GM12878 (cell line): Measurements from ENCODE around the gene B4GALT5.

Experiments used
- CEBPB ChIP-seq, 2 experiments: fragments of 150-350 bp in 1 of 2; IDR thresholded peaks; 2 replicates each; pipeline ENCODE4 v1.6.1; 2012 to 2014; ENCODE audit warnings: low read depth in 2 of 2, low read length in 2 of 2, borderline replicate concordance in 1 of 2, inconsistent platforms in 1 of 2
- CHD2 ChIP-seq: IDR thresholded peaks from 2 replicates; pipeline ENCODE4 v1.6.1; 2011; ENCODE audit warnings: low read depth, low read length, improper control_type of control experiment, borderline replicate concordance
- EP300 ChIP-seq, 2 experiments: fragments of 150-350 bp in 1 of 2; IDR thresholded peaks; 2 replicates each; pipeline ENCODE4 v1.6.1; 2011 to 2012; ENCODE audit warnings: low read depth in 2 of 2, low read length in 2 of 2, borderline replicate concordance in 1 of 2, improper control_type of control experiment in 1 of 2, inconsistent platforms in 1 of 2; ENCODE audit not compliant: control insufficient read depth in 1 of 2
- EZH2 ChIP-seq: IDR thresholded peaks from 2 replicates; pipeline ENCODE4 v1.6.1; 2012; ENCODE audit warnings: low read depth, mild to moderate bottlenecking, control low read depth, inconsistent platforms, low read length, borderline replicate concordance; ENCODE audit not compliant: control insufficient read depth
- ZBTB40 ChIP-seq: fragments of 450-650 bp; IDR thresholded peaks from 2 replicates; pipeline ENCODE4 v1.6.1; 2016; ENCODE audit warnings: mild to moderate bottlenecking, moderate library complexity, borderline replicate concordance

GRCh38 chr20:49627329-49627761, 86.3 kb downstream of the B4GALT5 start:
- TF ChIP-seq EP300 (IDR thresholded peaks at IDR 0.05; ENCODE audit: borderline replicate concordance in 1 of 2, control insufficient read depth in 1 of 2, low read depth in 2 of 2, low read length in 2 of 2): no peak
- TF ChIP-seq CEBPB (IDR thresholded peaks at IDR 0.05; ENCODE audit: borderline replicate concordance in 1 of 2, low read depth in 2 of 2, low read length in 2 of 2): no peak
- no peak for TF ChIP-seq ZBTB40
- TF ChIP-seq CHD2: no peak
- TF ChIP-seq EZH2: no peak
